HG03135 (cell line): ENCODE measurements around the gene NCDN.

Experiments
- ATAC-seq: cut with Tn5 transposase; IDR thresholded peaks from one replicate; pipeline ENCODE4 v1.9.1; 2021; ENCODE audit warnings: mild to moderate bottlenecking, moderate library complexity; ENCODE audit not compliant: unreplicated experiment

NCDN gene, protein sequence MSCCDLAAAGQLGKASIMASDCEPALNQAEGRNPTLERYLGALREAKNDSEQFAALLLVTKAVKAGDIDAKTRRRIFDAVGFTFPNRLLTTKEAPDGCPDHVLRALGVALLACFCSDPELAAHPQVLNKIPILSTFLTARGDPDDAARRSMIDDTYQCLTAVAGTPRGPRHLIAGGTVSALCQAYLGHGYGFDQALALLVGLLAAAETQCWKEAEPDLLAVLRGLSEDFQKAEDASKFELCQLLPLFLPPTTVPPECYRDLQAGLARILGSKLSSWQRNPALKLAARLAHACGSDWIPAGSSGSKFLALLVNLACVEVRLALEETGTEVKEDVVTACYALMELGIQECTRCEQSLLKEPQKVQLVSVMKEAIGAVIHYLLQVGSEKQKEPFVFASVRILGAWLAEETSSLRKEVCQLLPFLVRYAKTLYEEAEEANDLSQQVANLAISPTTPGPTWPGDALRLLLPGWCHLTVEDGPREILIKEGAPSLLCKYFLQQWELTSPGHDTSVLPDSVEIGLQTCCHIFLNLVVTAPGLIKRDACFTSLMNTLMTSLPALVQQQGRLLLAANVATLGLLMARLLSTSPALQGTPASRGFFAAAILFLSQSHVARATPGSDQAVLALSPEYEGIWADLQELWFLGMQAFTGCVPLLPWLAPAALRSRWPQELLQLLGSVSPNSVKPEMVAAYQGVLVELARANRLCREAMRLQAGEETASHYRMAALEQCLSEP

DNA sequence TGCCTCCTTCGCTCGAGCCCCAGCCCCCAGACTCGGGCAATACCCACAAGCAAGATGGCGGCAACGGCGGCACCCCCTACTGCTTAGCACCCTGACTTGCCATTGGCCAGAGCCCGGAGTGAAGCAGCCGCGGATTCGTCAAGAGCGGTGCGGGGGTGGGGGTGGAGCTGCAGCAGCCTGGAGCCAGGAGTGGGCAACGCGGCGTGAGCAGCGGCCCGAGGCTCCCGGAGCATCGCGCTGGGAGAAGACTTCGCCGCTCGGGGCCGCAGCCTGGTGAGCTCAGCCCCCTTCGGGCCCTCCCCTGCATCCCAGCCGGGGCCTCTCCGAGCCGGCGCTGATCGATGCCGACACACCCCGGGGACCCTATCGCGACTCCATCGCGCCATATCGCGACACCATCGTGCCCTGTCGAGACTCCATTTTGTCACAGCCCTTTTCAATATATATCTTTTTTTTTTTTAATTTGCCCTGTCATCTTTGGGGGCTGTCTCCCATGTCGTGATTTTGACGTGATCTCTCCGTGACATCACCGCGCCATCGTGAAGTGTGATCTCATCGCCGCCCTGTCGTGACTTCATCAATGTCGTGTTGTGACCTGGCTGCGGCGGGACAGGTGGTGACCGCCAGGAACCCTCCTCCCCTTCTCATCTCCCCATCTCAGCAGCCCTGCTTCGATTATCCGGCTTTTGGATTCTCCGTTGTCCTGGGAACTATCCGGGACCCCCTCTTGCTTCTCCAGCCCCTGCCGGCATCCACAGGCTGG lies at the start of gene NCDN:
Gene NCDN, plus strand, starts transcription at position 189 of the 763 bp plus-strand sequence. Its CDS starts 392 bp downstream, at position 581.
- ATAC-seq, result peak; percentile 81

DNA sequence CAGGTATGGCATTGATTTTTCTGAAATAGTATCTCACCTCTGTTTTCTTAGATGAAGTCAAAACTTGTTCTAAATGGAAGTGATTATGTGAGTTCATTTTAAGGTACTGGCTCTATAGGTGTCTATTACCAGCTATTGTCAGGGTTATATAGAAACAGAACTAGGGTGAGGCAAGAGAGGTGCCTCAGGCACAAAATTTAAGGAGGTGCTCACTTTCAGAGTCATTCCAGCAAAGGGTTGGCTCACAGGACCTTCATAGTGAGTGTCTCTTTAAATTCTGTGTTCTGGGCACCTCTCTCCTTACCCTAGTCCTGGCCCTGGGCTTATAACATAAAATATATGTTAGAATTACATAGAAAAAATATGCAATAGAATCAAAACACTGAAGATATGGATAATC lies 49.7 kb upstream of the NCDN start:
- no peak for ATAC-seq

DNA sequence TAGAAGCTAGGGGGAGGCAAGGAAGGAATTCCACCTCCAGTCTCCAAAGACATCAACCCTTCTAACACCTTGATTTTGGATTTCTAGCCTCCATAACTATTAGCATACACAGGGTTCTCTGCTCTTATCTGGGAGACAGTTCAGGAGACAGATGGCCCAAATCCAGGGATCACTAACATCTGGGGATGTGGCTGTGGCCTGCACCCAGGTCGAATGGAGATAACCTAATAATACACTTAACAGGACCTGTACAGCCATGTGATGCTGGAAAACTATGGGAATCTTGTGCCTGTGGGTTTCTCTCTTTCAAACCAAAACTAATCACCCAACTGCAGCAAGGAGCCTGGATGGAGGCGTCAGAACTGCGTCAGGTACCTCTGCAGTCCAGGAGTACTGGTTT lies 48.0 kb upstream of the NCDN start:
- no peak for ATAC-seq

DNA sequence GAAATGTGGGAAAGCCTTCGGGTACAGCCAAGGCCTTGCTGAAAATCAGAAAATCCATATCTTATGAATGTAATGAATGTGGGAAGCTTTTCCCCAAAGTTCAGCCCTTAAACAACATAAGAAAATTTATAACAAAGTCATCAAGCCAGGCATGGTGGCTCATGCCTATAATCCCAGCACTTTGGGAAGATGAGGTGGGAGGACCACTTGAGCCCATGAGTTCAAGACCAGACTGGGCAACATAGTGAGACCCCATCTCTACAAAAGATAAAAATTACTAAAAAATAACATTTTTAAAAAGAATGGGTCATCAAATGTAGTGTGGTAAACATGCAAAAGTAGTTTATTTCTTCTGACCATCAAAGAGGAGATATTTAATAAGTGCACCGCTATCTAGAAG lies 46.3 kb upstream of the NCDN start:
- no peak for ATAC-seq

DNA sequence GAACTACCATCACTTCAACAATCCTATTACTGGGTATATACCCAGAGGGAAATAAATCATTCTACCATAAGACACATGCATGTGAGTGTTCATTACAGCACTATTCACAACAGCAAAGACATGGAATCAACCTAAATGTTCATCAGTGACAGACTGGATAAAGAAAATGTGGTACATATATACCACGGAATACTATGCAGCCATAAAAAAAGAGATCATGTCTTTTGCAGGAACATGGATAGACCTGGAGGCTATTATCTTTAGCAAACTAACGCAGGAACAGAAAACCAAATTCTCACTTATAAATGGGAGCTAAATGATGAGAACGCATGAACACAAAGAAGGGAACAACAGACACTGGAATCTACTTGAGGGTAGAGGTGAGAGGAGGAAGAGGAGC lies 39.4 kb upstream of the NCDN start:
- ATAC-seq, result no peak

DNA sequence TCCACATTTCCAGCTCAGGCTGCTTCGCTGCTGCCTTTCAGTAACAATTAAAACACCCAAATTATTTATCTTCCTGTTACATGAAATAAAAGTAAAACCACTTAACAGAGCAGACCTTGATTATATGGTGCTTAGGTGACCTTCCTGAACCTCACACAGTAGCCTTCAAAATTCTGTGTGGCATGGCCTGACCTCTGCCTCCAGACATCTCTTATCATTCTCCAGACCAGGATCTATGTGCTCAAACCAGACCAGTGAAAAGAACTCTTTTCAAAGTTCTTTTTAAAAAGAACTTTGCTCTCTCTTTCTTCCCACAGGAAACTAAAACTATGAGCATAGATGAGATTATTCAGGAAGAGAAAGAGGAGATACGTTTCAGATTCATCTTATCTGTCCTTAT lies 38.2 kb upstream of the NCDN start:
- ATAC-seq, result no peak

DNA sequence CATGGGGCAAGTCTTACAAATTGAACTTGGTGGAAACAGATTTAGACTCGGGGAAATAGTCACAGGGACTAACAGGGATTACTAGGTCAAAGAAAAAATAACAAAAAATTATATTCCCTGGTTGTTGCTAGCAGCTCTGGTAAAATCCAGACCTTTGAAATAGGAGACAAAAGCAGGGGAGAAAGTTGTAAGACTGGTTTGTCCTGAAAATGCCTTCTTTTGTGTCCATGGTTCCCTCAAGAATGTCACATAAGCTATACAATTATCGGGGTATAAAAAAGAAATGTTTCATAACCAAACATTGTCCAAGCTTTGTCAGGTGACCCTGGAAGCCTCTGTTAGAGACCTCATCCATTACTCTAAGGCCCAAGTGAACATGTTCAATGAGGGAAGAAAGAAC lies 33.5 kb upstream of the NCDN start:
- ATAC-seq, result no peak

DNA sequence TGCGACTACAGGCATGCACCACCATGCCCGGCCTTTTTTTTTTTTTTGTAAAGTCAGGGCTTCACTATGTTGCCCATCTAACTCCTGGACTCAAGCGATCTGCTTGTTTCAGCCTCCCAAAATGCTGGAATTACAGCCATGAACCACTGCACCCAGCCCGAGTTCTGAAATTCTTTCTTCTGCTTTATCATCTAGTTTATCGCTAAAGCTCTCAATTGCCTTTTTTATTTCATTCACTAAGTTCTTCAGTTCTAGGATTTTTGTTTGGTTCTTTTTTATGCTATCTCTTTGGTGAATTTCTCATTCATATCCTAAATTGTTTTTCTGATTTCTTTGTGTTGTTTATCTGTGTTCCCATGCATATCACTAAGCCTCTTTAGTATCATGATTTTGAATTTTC lies 27.4 kb upstream of the NCDN start:
- no peak for ATAC-seq

DNA sequence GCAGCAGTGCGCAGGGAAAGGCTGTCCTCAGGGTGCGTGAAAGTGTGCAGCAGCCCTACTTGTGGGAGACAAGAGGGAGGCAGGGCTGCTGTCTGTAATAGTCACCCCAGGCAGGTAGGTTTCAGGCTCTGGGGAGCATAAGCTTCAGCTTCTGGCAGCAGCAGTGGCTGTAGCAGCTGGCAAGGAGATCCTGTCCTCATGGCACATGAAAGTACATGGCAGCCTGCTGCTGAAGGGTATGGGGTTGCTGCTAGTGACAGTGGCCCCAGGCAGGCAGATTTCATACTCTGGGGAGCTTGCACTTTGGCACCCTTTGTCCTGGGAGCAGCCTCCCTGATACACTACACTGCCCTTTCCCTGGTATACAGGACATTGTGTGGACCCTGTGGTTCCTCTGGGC lies 26.7 kb upstream of the NCDN start:
- ATAC-seq, result no peak

DNA sequence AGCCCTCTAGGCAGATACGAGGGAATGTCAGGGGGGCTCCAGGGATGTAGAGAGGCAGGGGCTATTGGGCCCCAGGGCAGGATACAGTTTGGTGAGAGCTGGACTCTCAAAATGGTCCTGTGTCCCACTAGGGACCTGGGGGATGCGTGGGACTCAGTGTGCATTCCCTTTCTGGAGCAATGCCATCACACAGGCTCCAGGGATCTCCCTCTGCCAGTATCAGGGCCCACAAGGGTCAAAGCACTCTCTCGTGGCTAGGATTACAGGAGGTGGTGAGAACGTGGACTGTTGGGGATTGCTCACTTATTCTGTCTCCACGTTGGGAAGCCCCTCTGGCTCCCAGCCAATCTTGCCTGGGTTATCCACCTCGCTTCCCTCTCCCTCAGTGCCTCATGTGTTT lies 26.2 kb upstream of the NCDN start:
- ATAC-seq, result no peak

DNA sequence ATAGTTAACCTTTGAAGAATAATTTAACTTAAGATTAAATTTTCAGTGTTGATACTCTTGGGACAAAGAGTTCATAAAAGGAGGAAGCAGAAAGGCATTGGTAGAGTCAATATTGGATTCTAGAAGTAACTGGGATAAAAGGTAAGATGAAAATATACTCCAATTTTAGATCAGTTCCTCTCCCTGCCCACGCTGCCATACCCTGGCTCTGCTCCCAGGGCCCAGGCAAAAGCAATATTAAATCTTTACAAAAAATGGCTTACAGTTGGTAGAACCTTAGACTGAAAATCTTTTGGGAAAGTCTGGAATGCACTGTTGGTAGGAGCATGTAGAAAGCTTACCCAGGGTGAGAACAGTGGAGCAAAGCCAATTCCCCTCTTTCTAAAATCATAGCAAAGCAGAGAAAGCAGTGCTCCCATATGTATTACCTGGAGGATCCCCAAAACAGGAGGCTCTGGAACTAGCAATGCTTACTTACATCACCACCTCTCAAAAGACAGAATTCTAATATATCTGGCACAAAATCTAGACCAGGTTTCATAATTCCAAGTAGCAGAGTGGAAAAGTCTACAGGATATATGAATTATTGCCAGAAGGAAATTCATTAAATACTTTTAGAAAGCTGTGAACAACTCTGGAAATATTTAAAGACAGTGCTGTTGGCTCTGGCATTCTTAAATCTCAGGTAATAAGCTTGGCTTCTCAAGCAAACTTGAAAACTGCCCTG lies 24.9 kb upstream of the NCDN start:
- ATAC-seq, result no peak

DNA sequence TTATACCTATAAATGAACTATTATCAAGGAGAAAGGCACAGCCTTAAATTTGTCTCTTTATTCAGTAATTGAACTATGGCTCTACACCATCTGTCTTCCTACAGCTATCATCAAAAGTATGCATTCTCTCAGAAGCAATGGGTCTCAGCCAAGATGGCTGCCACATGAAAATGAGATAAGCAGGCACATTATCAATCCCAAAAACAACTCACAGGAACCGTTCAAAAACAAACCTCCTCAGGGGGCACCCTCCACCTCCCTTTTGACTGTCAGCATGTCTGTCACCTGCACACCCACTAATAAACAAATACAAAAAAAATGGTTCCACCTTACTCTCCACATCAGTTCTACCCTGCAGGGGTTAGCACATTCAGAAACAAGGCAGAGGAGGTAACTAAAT lies 24.0 kb upstream of the NCDN start:
- ATAC-seq, result no peak

DNA sequence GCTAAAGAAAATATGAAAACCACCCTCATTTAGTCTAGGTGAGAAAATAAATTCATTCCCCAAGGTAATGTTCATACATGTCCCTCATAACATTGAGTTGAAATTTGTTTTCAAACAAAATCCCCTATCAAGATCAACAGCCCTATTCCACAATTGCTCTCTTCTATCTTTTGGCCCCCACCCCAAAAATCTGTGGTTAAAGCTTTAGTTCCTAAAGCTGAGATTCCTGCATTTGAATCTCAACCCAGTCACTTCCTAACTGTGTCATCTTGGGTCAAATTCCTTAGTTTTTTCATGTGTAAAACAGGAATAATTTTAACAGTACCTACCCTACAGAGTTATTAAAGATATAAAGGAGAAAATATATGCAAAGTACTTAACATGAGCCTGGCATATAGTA lies 22.4 kb upstream of the NCDN start:
- no peak for ATAC-seq

DNA sequence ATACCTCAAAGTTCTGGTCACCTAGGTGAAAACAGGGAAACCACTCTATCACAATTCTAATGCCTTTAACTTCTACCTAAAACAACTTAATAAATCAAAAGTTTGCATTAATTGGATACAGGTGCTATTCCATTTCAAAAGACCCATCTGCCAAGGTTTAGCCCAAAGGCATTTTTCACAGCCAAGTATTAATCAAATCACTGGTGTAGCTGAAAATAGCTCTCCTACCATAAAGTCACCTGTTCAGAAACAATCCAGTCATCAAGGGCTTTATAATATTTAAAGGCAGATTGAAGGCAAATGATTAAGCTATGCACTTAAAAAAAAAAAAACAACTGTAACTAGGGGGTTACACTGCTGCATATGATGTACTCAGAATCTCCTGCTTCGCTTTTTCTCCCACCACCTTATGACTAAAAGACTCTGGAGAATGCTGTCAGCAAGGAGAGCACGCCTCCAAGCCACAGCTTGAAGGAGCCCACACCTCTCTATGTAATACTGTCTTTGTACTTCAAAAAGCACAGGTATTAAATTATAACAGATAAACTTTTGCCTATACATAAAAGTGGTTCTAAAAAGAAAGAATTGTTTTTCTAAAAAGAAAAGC lies 20.9 kb upstream of the NCDN start:
- no peak for ATAC-seq

DNA sequence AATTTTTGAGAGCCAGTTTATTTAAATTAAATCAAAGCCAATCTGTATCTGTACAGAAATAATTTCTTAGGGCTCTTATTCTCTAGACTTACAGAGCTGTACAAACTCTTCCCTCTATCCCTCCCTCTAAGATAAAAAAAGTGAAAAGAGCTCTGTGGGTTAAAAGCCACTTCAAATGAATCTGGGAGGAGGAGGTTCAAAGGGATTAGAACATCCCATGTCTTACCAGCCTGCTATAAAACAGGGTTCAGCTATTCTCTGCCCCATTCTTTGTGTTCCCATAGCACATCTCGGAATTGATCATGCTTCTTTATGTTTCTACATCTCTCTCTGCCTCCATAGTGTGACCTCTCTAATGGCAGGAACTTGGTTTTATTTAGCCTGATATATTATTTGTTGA lies 19.8 kb upstream of the NCDN start:
- no peak for ATAC-seq

DNA sequence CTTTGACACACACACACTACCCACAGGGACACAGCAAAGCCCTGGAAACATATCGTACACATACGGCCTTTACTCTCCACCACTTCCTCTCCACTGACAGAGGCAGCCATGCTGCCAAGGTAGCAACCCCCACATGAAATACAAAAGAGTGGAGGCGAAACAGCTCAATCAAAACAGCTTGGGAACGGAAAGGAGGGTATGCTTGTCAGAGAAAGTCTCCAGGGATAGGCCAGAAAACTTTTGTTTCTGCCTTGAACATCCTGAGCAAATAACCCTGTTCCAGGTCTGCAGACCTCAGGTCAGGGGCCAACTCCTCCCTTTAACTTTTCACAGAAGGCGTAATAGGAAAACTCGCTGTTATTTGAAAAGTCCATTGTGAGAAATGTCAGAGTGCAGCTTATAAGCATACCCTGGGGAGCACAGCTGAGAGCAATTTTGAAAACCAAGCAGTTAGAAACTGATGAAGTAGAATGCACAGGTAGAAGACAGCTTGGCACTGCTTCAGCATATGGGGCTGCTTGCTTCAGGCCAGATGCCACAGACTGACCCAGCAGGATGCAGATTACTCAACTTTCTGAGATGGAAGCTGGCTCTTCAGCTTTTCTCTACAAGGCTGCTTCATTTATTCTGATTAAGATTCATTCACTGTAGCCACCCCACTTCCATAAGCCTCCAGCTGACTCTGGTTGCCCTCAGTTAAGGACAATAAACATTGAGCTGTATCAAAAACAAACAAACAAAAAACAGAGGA lies 18.4 kb upstream of the NCDN start:
- ATAC-seq, result peak; percentile 51

DNA sequence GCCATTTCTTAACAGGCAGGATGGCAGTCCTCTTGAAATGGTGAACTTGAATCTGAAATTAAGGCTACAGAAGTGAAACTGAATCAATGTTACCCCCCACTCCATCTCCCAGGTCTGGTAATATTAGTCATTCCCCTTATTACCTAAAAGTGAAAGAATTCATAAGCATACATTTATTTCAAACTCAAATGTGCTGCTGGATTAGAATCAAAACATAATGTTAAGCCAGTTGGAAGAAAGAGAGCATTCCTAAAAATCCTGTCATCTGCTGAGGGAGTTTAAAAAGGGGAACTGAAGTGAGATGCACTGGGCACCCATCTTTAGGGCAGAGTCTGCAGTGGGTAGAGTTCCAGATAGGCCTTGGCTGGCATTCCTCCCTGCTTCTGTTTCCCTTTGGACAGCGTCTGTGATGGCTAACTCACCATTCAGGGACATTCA lies 17.8 kb upstream of the NCDN start:
- ATAC-seq, result peak; percentile 48

DNA sequence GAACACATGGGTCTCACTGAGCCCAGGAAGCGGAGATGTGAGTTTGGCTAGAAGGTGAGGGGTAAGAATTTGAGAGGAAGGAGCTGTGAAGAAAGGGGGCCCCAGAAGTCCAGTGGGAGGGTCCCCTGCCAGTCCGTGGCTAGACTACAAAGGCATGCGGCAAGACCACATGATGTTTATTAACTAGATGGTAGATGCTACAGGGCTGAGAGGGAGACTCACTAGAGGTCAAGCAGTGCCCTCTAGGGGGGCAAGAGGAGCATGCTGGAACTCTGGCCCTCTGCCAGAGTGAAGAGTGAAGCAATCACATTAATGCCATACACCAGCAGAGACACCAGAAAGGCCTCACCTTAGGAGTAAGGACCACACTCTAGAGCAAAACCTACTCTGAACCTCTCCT lies 12.6 kb upstream of the NCDN start:
- ATAC-seq, result no peak

DNA sequence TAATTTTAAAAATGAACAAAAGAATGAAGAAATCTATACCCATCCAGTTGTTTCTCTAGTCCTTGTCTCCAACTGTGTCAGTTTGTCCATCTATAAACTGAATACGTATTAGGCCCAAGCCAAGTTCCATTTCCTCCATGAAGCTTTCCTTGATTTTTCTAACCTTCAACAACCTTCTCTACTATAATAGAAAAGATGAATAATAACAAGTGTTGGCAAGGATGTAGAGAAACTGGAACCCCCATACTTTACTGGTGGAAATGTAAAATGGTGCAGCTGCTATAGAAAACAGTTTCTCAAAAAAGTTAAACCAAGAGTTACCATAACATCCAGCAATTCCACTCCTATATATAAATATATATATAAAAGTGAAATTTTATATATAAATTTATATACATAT lies 11.0 kb upstream of the NCDN start:
- ATAC-seq, result no peak

DNA sequence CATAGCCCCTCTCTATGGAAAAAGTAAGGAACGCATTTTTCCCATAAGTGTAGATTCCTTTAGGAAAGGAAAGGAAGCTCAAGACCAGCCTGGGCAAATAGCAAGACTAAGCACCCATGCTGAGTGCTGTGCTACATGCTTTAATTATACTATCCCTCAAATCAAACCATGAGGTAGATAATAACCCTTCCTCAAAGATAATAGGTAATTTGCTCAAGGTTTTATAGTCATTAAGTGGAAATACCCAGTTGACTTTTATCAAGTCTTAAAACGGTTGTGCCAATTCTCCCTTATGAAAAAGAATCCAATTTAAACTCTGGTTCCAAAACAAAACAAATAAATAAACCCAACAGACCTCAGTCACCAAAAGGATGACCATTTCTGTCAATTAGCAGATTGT lies 3.7 kb upstream of the NCDN start:
- no peak for ATAC-seq
